AG20443 (cell line): ENCODE results near the gene GCNA.
"Not testable (repeated sequence)": the region's sequence is repeated elsewhere in the genome, so short reads cannot be mapped to it uniquely, and the experiment has no call there.

Experiments used
- DNase-seq: peaks from one replicate; pipeline ENCODE4 v3.0.0; 2012; ENCODE audit warnings: low spot score, mixed read lengths

GCNA gene

DNA sequence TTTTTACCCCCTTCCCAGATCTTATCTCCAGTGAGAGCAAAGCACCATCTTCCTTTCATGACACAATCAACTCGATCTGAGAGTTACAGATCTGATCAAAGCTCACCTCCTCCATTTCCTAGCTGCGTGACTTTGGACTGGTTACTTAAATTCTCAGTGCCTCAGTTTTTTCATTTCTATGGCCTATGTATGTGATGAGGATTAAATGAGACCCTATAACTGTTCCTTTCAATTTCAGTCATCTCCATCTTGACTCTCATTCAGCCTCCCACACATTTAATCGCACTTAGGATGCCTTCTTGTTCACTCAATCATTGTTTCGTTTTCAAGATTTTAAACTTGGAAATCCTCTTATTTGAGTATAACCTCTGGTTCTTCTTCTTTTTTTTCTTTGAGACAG, 60.2 kb downstream of the GCNA start:
- no peak for DNase-seq

DNA sequence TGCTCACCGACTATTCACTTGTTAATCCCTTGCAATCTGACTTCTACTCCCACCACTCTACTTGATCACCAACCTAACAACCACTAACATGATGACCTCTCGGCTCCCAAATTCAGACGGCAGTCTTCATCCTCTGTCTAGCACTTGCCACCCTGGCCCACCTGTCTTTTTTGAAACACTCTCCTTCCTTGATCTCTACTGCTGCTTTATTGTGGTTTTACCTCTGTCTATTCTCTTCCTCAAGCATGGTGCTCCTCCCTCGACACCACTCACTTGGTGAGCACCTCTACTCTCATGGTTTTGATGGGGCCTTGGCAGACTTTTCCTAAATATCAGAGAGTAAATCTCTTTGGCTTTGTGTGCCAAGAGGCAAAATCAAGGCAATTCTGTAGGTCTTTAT, 61.8 kb downstream of the GCNA start:
- DNase-seq: no peak

DNA sequence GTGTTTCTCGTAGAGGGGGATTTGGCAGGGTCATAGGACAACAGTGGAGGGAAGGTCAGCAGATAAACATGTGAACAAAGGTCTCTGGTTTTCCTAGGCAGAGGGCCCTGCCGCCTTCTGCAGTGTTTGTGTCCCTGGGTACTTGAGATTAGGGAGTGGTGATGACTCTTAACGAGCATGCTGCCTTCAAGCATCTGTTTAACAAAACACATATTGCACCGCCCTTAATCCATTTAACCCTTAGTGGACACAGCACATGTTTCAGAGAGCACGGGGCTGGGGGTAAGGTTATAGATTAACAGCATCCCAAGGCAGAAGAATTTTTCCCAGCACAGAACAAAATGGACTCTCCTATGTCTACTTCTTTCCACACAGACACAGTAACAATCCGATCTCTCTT, 66.2 kb downstream of the GCNA start:
- DNase-seq: not testable (repeated sequence)

DNA sequence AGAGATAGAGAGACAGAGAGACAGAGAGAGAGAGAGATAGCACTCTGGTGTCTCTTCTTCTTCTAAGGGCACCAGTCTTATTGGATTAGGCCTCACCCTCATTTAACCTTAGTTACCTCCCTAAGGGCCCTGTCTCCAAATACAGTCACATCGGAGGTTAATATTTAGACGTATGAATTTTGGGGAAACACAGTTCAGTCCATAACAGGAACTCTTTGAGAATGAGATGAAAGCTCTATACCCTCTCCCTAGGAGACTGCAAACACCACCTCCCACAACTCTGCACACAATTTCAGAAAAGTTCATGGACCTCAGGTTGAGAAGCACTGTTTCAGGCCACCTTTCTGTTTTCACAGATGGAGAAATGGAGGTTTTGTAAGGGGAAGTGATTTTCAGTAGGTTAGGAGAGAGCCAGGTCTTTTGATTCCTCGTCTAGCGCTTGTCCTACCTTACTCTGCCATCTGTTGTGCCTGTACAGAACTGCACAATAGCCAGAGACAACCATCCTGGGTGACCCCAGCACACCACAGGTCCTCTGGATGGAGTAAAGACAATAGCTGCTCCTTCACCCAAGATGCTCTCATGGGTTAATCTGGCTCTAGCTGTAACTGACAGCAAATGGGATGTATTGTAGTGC, 72.2 kb downstream of the GCNA start:
- no peak for DNase-seq

DNA sequence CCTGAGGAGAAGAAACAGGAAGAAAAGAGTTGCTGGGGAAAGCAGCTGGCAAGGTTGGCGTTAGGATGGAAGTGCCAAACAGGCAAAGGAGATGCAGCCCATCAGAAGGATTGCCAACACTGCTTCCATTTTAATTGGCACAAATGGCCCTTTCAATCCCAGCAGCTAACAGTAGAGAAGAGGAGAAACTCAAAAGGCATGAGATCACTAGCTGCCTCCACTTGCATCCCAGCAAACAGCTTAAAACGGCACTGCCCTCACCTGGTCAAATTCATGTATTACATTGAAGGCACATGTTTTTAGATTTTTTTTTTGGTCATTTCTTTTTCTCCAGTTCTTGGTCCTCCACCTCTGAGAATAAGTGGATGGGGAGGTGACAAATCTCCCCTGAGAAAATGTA, 74.2 kb downstream of the GCNA start:
- DNase-seq: peak; percentile 56

DNA sequence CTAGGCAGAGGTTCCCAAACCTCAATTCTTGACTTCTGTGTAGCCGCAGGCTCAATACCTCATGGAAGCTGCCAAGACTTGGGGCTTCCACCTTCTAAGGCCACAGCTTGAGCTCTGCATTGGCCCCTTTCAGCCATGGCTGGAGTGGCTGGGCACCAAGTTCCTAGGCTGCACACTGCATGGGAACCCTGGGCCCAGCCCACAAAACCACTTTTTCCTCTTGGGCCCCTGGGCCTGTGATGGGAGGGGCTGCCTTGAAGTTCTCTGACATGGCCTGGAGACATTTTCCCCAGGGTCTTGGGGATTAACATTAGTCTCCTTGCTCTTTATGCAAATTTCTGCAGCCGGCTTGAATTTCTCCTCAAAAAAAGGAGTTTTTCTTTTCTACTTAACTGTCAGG, 75.1 kb downstream of the GCNA start:
- no peak for DNase-seq

DNA sequence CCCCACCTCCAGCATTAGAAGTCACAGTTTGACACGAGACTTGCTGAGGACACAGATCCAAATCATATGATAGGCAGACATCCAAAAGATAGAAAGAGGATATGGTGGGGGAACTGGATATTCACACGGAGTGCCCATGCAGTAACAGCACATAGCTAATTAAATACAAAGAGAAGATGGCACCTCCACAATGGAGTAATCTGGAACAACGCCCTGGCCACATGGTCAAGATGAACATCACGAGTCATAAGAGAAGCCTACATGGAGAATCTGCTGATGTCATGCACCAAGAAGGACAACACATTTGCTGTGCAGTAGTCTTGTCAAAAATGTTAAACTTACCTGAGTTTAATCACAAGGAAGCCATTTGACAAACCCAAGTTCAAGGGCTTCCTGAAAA, 79.0 kb downstream of the GCNA start:
- no peak for DNase-seq

DNA sequence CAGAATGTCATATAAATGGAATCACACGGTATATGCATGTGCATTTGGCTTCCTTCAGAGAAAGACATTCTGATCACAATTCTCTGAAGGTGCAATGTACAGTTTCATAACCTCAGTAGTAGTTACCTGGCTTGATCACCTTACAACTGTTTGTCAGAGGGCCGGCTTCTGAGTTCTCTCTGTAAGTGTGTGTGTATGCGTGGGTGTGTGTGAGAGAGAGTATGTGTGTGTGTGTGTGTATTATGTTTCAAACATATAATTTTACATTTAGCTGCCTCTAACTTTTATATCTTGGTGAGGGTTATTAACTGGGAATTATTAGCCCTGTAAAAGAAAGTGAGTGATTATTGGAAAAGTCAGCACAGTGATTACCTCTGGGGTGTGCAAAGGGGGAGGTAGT, 81.1 kb downstream of the GCNA start:
- DNase-seq: no peak

DNA sequence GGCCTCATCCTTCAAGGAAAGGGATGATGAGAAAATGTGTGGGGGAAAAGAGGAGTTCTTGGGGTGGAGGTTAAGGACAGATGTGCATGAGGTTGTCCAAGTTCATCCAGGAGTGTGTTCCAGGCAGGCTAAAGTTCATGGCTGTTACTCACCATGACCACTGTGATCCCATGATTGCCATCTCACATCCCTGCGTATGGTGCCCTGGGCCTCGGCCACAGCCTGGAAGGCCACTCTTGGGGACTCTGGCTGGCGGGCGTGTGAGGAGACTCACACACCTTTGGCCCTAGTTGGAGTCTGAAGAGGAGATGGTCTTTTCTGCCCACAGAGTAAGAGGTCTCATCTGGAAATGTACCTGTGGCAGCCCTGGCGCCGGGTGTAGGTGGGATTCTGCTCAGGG, 81.7 kb downstream of the GCNA start:
- no peak for DNase-seq

DNA sequence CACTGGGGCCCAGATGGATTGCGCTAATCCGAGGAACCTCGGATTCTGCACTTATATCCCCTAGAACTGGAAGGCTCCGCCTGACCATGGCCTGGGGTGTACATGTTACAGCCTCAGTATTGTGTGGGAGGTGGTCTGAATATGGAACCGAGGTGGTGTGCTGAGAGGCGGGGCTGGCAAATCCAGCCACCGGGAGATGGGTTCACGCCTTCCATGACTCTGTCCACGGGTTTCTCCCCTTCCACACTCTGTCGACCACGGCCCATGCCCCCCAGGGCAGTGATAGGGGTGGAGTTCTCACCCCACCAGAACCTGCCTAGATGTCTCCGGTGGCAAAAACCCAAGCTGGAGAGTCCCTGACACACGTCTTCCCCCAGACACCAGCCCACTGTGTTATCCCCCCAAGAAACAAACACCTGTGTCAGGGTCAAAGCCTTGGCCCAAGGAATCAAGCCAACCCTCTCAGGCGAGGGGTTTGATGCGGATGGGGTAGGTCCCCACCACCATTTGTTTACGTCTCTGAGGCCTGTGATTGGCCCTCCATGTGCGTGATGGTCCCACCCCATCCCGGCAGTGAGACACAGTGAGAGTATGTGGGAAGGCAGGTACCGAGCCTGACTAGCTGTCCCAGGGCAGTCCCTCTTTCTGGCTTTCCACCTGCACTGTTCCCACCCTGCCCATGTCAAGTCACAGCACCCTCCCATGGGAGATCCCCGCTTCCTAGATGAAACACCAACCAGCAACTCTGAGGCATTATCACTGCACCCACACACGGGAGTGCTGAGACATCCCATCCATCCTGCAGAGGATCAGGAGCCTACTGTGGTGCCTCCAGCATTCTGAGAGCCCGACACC, 82.6 kb downstream of the GCNA start:
- DNase-seq: no peak

DNA sequence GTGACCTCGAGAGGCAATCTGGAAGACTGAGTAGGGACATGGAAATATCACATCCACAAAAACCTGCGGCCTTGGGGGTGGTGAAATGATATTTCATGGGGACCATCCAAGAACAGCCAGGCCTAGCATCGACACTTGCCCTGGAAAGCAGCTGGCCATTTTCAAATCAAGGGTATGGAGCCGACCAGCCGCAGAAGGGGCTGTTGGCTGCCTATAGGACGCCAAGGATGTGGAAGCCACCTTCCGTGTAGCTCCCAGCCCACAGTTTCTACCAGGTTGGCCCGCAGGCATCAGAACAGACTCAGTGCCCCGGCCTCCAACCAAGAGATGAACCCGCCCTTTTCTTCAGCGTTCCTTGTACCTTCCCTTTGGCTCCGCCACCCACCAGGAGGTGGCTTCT, 83.7 kb downstream of the GCNA start:
- no peak for DNase-seq

DNA sequence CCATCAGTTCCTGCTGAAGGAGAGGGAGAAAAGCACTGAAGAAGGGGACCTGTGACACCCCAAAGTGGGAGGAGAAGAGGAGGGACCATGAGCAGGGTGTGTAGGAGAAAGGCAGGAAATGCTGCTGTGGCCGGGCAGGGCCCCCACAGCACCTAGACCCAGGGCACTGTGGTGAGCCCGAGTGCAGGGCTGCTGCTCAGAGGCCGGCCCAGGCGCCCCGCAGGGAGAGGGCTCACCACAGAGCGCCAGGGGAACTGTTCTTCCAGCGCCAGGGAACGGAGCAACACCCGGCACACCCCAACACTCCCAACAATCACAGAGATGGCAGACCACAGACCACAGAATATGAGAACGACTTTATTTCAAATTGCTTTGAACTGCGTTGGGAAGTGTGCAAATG, 84.4 kb downstream of the GCNA start:
- DNase-seq: not testable (repeated sequence)
